Measurements from ENCODE around the gene SPATA32. TPM values are rescaled to one million over a fixed set of nuclear protein-coding genes. Genes with fewer than 3 reads are reported as not detected.

Gene SPATA32
- total RNA-seq, 1 experiment from 2014 or later = 0.85 TPM

DNA sequence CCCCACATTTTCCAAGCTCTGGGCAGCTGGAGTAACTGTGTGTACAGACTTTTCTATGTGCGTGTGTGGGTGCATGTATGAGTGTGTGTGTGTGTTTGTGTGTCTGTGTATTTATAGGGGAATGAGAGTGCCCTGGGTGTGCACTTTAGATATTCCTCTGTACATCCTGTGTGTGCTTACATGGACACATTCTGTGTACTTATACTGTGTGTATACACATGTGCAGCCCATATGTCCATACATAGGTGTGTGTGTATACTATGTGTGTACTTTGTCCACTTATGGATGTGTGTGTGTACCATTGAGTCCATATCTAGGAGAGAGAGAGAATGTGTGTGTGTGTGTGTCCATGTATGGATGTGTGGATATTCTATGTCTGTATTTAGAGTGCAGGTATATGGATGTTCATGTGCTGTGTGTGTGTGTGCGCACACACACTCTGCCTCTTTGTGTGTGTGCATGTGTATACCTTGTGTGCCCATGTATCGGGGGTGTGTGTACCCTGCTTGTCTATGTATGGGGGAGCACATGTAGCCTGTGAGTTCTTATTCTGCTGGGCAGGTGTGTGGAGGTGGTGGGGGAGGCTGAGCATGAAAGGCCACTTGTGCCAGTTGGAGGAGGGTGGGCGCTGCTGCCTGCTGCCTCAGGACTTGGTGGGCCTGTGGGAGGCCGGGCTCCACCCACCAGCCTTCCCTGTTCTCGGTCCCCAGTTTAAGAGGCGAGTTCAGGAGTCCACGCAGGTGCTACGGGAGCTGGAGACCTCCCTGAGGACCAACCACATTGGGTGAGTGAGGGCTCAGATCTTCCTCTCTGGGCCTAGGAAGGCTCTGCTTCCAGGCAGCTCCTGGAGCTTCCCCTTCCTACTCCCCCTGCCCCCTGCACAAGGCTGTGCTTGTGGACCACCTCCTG, 29.1 kb downstream of the SPATA32 start:
- TF ChIP-seq, protein P1, sequence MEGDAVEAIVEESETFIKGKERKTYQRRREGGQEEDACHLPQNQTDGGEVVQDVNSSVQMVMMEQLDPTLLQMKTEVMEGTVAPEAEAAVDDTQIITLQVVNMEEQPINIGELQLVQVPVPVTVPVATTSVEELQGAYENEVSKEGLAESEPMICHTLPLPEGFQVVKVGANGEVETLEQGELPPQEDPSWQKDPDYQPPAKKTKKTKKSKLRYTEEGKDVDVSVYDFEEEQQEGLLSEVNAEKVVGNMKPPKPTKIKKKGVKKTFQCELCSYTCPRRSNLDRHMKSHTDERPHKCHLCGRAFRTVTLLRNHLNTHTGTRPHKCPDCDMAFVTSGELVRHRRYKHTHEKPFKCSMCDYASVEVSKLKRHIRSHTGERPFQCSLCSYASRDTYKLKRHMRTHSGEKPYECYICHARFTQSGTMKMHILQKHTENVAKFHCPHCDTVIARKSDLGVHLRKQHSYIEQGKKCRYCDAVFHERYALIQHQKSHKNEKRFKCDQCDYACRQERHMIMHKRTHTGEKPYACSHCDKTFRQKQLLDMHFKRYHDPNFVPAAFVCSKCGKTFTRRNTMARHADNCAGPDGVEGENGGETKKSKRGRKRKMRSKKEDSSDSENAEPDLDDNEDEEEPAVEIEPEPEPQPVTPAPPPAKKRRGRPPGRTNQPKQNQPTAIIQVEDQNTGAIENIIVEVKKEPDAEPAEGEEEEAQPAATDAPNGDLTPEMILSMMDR (IDR thresholded peaks at IDR 0.05; ENCODE audit: unreplicated experiment) = peak; percentile 20
- Mint-ChIP-seq H3K4me1 (ENCODE audit: low read depth, unreplicated experiment) (no peaks in the 10 kb centered on the region), H3K36me3 (ENCODE audit: insufficient read depth, unreplicated experiment) (peaks cover 13% of the 10 kb centered on the region), H3K27me3 (ENCODE audit: unreplicated experiment) (peaks cover 33% of the 10 kb centered on the region), H3K4me3 (ENCODE audit: low read depth, unreplicated experiment) (no peak overlapping the region), H3K27ac (ENCODE audit: unreplicated experiment) (no peak overlapping the region), H3K9me3 (ENCODE audit: low read depth, unreplicated experiment) (no peaks in the 10 kb centered on the region)
- BruUV-seq (replicated peaks) = no TSS peak
- no peak for DNase-seq
- CTCF ChIA-PET = interaction anchor here (0.8 to 6.4 kb wide), 2 partner anchors 13 to 16 kb away, joined by 3 to 66 read pairs; no protein-coding TSS in a partner anchor
- intact Hi-C loops (cut with micrococcal nuclease; ENCODE audit: unreplicated experiment) = loop anchor here (5.0 kb wide), 1 partner anchor 155 kb away; no protein-coding TSS in a partner anchor

DNA sequence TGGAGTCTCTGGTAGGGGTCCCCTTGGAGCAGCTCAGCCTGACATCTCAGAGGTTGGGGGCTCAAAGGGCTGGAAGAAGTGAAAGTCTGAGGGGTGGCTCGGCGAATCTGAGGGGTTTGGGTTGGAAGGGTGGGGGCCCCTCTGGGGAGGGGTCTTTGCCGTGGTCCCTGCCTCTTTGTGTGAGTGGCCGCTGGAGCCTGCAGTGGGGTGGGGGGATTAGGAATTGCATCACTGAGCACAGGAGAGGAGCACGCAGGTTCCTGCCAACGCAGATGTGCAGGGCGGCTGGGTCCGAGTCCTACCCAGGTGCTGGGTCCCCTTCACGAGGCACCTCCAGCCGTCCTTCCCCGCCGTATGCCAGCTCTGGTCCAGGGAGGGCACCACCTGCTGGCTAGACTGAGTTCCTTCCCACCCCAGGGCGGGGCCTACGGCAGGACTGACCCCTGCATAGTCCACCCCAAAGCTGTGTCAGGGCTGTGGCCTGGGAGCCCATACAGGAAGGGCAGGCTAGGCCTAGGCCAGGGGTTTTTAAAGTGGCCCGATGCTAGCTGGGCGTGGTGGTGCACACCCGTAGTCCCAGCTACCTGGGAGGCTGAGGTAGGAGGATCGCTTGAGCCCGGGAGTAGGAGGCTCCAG, 30.3 kb downstream of the SPATA32 start:
- intact Hi-C loops (cut with micrococcal nuclease; ENCODE audit: unreplicated experiment) = loop anchor here (5.0 kb wide), 1 partner anchor 156 kb away; no protein-coding TSS in a partner anchor
- CTCF ChIA-PET = interaction anchor here (0.7 to 6.4 kb wide), 10 partner anchors 10 to 194 kb away, joined by 3 to 66 read pairs (median 5); partner anchors contain the start of genes ACBD4 and HEXIM1
- Mint-ChIP-seq H3K4me3 (ENCODE audit: low read depth, unreplicated experiment) (no peak overlapping the region), H3K27me3 (ENCODE audit: unreplicated experiment) (peaks cover 23% of the 10 kb centered on the region), H3K27ac (ENCODE audit: unreplicated experiment) (no peak overlapping the region), H3K36me3 (ENCODE audit: insufficient read depth, unreplicated experiment) (peaks cover 9% of the 10 kb centered on the region), H3K9me3 (ENCODE audit: low read depth, unreplicated experiment) (no peaks in the 10 kb centered on the region), H3K4me1 (ENCODE audit: low read depth, unreplicated experiment) (peaks cover 5% of the 10 kb centered on the region)
- BruUV-seq (replicated peaks) = no TSS peak
- DNase-seq = peak; percentile 85
- TF ChIP-seq, protein P1 (IDR thresholded peaks at IDR 0.05; ENCODE audit: unreplicated experiment) = peak; percentile 66

DNA sequence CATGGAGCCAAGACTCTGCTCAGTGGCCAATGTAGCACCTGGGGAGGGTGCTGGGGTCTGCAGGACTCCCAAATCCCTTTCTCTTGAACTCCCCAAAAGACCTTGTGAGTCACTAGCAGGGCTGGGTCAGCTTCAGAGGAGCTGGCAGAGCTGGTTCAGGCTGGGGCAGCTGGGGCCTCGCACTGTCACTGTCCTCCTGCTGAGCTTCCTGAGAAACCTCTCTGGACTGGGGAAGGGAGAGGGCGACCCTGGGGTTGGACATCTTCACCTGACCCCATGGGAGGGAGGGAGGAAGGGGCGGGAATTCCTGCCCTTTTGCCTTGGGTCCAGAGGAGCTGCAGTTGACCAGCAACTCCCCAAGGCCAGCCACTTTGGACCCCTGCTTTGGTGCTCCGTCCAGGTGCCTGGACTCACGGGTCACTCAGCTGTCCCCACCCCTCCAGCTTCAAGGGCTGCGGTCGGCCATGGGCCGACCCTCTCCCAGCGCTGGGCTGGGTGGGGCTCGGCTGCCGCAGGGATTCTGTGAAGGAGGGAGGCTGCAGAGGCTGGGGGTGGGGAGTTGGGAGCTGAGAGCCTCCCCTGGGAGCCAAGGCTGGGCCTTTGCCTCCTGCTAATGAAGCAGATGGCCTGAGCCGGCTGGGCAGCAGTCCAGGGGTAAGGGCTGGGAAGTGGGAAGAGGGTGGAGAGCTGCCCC, 31.0 kb downstream of the SPATA32 start:
- no peak for DNase-seq
- CTCF ChIA-PET = interaction anchor here (0.7 to 6.4 kb wide), 11 partner anchors 10 to 195 kb away, joined by 3 to 66 read pairs (median 5); partner anchors contain the start of genes ACBD4 and HEXIM1

More for the DNA sequence above, 31.0 kb downstream of the SPATA32 start:
- H3K27me3 Mint-ChIP-seq (ENCODE audit: unreplicated experiment) = peaks cover 23% of the 10 kb centered on the region
- H3K4me3 Mint-ChIP-seq (ENCODE audit: low read depth, unreplicated experiment) = no peak overlapping the region
- no peak overlapping the region for H3K27ac Mint-ChIP-seq (ENCODE audit: unreplicated experiment)
- TF ChIP-seq, protein P1 (IDR thresholded peaks at IDR 0.05; ENCODE audit: unreplicated experiment) = no peak
- intact Hi-C loops (cut with micrococcal nuclease; ENCODE audit: unreplicated experiment) = loop anchor here (5.0 kb wide), 1 partner anchor 156 kb away; no protein-coding TSS in a partner anchor
- BruUV-seq (replicated peaks) = no TSS peak
- H3K4me1 Mint-ChIP-seq (ENCODE audit: low read depth, unreplicated experiment) = peaks cover 11% of the 10 kb centered on the region
- peaks cover 9% of the 10 kb centered on the region for H3K36me3 Mint-ChIP-seq (ENCODE audit: insufficient read depth, unreplicated experiment)
- H3K9me3 Mint-ChIP-seq (ENCODE audit: low read depth, unreplicated experiment) = no peaks in the 10 kb centered on the region

All from Calu3 (cell line).